SU-DHL-6 (cell line): ENCODE results near the gene ASIC3.

ENCODE experiments used
- EZH2phosphoT487 ChIP-seq: fragments of 200-600 bp; sonication (generic), shearing (Covaris generic); conservative IDR thresholded peaks from 2 replicates; pipeline ENCODE4 v1.6.1; 2018; ENCODE audit warnings: mild to moderate bottlenecking, antibody characterized with exemption, low read length, moderate library complexity, mixed read lengths
- TF ChIP-seq, protein P1 (sequence below): fragments of 200-600 bp; sonication (generic); IDR thresholded peaks from one replicate; pipeline ENCODE4 v1.5.1; 2017; ENCODE audit warnings: antibody characterized with exemption, mild to moderate bottlenecking, low read length, moderate library complexity; ENCODE audit not compliant: insufficient read depth, poor library complexity, severe bottlenecking

DNA sequence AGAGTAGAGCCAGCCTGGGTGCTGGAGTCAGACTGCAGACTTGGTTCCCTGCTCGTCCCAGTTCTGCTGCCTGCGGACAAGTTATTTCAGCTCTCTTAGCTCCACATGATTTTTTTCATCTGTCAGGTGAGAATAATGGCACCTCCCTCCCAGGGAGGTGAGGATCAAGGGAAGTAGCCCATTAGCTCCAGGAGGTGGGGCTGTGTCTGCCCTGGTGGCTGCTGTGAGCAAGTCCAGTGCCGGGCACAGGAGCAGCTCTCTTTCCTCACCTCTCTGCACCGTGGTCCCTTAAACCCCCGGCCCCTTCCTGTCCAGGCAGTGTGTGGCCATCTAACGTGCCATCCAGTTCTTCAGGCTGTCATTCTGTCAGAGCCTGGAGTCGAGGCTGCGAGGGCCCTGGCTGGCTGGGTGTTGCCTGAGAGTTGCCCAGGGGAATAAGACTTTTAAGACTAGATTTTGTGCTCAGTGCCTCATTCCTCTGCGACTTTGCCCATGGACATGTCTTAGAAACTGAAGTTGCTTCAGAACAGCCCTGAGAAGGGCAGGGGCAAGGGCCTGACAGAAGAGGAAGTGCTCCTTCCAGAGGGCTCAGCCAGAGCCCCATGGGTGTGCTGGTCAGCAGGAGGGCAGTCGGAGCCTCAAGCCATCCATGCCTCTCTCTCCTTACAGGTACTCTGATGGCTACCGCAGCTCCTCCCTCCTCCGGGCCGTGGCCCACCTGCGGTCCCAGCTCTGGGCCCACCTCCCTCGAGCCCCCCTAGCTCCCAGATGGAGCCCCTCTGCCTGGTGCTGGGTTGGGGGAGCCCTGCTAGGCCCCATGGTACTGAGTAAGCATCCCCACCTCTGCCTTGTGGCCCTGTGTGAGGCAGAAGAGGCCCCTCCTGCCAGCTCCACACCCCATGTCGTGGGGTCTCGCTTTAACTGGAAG, 15.1 kb upstream of the ASIC3 start:
- TF ChIP-seq, protein P1, sequence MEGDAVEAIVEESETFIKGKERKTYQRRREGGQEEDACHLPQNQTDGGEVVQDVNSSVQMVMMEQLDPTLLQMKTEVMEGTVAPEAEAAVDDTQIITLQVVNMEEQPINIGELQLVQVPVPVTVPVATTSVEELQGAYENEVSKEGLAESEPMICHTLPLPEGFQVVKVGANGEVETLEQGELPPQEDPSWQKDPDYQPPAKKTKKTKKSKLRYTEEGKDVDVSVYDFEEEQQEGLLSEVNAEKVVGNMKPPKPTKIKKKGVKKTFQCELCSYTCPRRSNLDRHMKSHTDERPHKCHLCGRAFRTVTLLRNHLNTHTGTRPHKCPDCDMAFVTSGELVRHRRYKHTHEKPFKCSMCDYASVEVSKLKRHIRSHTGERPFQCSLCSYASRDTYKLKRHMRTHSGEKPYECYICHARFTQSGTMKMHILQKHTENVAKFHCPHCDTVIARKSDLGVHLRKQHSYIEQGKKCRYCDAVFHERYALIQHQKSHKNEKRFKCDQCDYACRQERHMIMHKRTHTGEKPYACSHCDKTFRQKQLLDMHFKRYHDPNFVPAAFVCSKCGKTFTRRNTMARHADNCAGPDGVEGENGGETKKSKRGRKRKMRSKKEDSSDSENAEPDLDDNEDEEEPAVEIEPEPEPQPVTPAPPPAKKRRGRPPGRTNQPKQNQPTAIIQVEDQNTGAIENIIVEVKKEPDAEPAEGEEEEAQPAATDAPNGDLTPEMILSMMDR = no peak
- no peak for TF ChIP-seq EZH2phosphoT487
